Activated naive CD8-positive, alpha-beta T cell treated with anti-CD3 and anti-CD28 coated beads for 36 hours (primary cell): ENCODE measurements around the gene VOPP1. TPM values are rescaled to one million over a fixed set of nuclear protein-coding genes. Genes with fewer than 3 reads are reported as not detected.
"Not testable (repeated sequence)": the region's sequence is repeated elsewhere in the genome, so short reads cannot be mapped to it uniquely, and the experiment has no call there.

Experiments used
- DNase-seq: peaks from one replicate; pipeline ENCODE4 v3.0.0; 2021
- H3K27ac Mint-ChIP-seq: one replicate; pipeline ENCODE4 v1.8.0; 2022; ENCODE audit warnings: mild to moderate bottlenecking, moderate library complexity, mixed read lengths
- H3K27me3 Mint-ChIP-seq: one replicate; pipeline ENCODE4 v1.8.0; 2022; ENCODE audit warnings: mild to moderate bottlenecking, mixed read lengths
- H3K36me3 Mint-ChIP-seq: one replicate; pipeline ENCODE4 v1.8.0; 2021; ENCODE audit warnings: mild to moderate bottlenecking, mixed read lengths
- H3K4me1 Mint-ChIP-seq: one replicate; pipeline ENCODE4 v1.8.0; 2021; ENCODE audit warnings: mixed read lengths
- H3K4me3 Mint-ChIP-seq: one replicate; pipeline ENCODE4 v1.8.0; 2022; ENCODE audit warnings: mild to moderate bottlenecking, moderate library complexity, mixed read lengths
- H3K9me3 Mint-ChIP-seq: one replicate; pipeline ENCODE4 v1.8.0; 2022; ENCODE audit warnings: mixed read lengths
- total RNA-seq, 2 experiments: library from RNA; stranded (reverse); gene quantifications; one replicate each; pipeline ENCODE4 v1.2.3, GENCODE V29; 2021

Gene VOPP1
- total RNA-seq, 2 experiments from 2014 or later = 49.0 to 50.5 TPM

DNA sequence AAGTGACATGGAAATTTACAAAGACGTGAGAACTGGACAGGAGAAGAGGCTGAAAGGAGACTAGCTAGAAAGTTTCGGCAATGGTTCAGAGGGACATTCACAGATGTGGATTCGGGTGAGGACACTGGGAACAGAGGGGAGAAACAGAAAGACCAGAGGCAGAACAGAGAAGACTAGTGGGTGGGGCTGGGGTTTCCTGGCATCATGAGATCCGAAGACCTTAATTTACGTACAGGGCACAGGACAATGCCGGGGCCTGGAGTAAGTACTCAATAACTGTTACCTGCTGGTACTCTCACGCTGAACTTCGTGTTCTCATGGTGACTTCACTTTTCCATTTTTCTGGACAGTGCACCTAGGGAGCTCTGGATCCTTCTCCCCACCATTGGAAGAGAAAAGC, 53.5 kb downstream of the VOPP1 start:
- H3K36me3 Mint-ChIP-seq = peaks cover 21% of the 10 kb centered on the region
- no peak for DNase-seq
- no peak overlapping the region for H3K4me3 Mint-ChIP-seq
- no peaks in the 10 kb centered on the region for H3K27me3 Mint-ChIP-seq
- H3K4me1 Mint-ChIP-seq = peaks cover 16% of the 10 kb centered on the region
- H3K27ac Mint-ChIP-seq = no peak overlapping the region
- H3K9me3 Mint-ChIP-seq = no peaks in the 10 kb centered on the region

GRCh38 chr7:55517936-55518689, 54.2 kb downstream of the VOPP1 start:
- peaks cover 21% of the 10 kb centered on the region for H3K36me3 Mint-ChIP-seq
- no peak overlapping the region for H3K27ac Mint-ChIP-seq
- H3K4me1 Mint-ChIP-seq = peaks cover 12% of the 10 kb centered on the region
- no peak overlapping the region for H3K4me3 Mint-ChIP-seq
- no peaks in the 10 kb centered on the region for H3K27me3 Mint-ChIP-seq
- H3K9me3 Mint-ChIP-seq = no peaks in the 10 kb centered on the region
- DNase-seq = no peak

- Mint-ChIP-seq H3K27me3 (no peaks in the 10 kb centered on the region), H3K4me1 (peaks cover 12% of the 10 kb centered on the region), H3K36me3 (peaks cover 21% of the 10 kb centered on the region), H3K27ac (no peak overlapping the region), H3K4me3 (no peak overlapping the region), H3K9me3 (no peaks in the 10 kb centered on the region)
- DNase-seq = peak; percentile 23
Measured at GRCh38 chr7:55517191-55517633, 55.1 kb downstream of the VOPP1 start.

DNA sequence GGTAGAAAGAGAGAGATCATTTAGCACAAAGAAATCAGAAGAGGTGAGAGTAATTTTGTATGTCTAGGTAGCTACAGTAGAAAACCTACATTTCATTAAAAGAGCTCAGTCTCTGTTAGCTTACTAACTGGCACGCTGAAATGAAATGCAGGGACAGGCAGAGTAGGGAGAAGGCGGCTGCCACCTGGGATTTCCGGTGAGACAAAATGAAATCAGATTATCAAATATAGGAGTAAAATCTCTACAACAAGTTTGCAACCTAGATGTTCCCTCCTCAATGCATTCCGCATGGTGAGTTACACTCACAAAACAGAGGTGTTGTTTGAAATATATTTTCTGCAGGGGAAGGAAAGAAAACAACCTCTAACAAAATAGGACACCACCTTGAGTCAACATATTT, 55.9 kb downstream of the VOPP1 start:
- DNase-seq = no peak
- H3K9me3 Mint-ChIP-seq = no peaks in the 10 kb centered on the region

GRCh38 chr7:55515569-55516279, 56.6 kb downstream of the VOPP1 start:
- Mint-ChIP-seq H3K27ac (no peak overlapping the region), H3K27me3 (no peaks in the 10 kb centered on the region), H3K36me3 (peaks cover 21% of the 10 kb centered on the region), H3K4me1 (peaks cover 12% of the 10 kb centered on the region), H3K9me3 (no peaks in the 10 kb centered on the region), H3K4me3 (no peak overlapping the region)
- DNase-seq = no peak

More for the DNA sequence above, 55.9 kb downstream of the VOPP1 start:
- Mint-ChIP-seq H3K27me3 (no peaks in the 10 kb centered on the region), H3K4me3 (no peak overlapping the region), H3K27ac (no peak overlapping the region), H3K36me3 (peaks cover 21% of the 10 kb centered on the region), H3K4me1 (peaks cover 12% of the 10 kb centered on the region)

GRCh38 chr7:55514546-55515265, 57.6 kb downstream of the VOPP1 start:
- no peaks in the 10 kb centered on the region for H3K9me3 Mint-ChIP-seq
- no peaks in the 10 kb centered on the region for H3K27me3 Mint-ChIP-seq
- H3K4me3 Mint-ChIP-seq = no peak overlapping the region
- no peak for DNase-seq
- no peak overlapping the region for H3K27ac Mint-ChIP-seq
- H3K36me3 Mint-ChIP-seq = peaks cover 20% of the 10 kb centered on the region
- peaks cover 13% of the 10 kb centered on the region for H3K4me1 Mint-ChIP-seq

- Mint-ChIP-seq H3K4me1 (peaks cover 20% of the 10 kb centered on the region), H3K27ac (no peak overlapping the region), H3K36me3 (peaks cover 19% of the 10 kb centered on the region), H3K27me3 (no peaks in the 10 kb centered on the region), H3K9me3 (no peaks in the 10 kb centered on the region), H3K4me3 (no peak overlapping the region)
- DNase-seq = no peak
Measured at GRCh38 chr7:55513868-55514267, 58.4 kb downstream of the VOPP1 start.

DNA sequence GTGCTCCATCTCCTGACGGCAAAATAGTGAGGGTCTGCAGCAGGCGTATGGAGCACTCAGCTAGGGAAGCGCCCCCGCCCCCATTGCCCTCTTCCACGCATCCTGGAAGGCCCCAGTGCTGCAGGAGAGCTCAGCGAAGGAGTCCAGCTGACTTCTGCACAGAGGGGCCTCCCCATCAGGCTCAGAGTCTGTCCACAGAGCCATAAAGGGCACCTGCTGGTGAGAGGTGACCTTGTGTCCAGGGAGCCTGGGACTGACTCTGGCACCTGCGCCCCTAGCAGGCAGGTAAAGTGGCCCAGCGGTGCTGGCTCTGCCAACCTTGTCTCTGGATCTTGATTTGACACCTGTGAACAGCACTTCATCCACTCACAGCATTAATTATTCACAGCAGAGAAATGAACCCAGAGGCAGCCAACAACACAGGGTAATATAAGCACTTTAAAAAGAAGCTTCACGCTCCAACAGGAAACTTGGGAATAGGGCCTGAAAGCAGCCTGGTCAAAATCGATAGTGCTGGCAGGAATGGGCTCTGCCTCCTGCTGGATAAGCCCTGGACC, 59.6 kb downstream of the VOPP1 start:
- peaks cover 31% of the 10 kb centered on the region for H3K4me1 Mint-ChIP-seq
- no peaks in the 10 kb centered on the region for H3K27me3 Mint-ChIP-seq
- H3K36me3 Mint-ChIP-seq = peaks cover 9% of the 10 kb centered on the region
- H3K27ac Mint-ChIP-seq = no peak overlapping the region
- no peak overlapping the region for H3K4me3 Mint-ChIP-seq
- DNase-seq = no peak
- H3K9me3 Mint-ChIP-seq = no peaks in the 10 kb centered on the region

DNA sequence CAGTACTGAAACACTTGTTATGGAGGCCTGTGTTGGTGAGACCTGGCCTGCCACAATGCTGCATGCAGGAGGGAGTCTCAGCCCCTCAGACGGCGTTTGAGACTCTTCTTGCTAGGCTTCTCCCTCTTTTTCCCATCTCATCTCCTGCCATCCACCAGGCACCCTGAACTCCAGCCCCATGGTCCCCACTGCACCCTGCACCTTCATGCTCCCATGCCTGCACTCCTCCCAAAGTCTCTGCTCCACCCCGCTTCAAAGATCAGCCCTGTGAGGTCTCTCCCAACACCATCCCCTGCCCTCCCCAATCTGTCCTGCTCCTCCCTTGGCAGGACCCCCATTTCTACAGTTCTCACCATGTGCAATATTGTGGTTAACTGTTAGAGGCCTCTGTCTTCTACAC, 61.7 kb downstream of the VOPP1 start:
- Mint-ChIP-seq H3K4me1 (peaks cover 28% of the 10 kb centered on the region), H3K27me3 (no peaks in the 10 kb centered on the region), H3K27ac (no peak overlapping the region), H3K36me3 (peaks cover 9% of the 10 kb centered on the region), H3K4me3 (no peak overlapping the region), H3K9me3 (no peaks in the 10 kb centered on the region)
- no peak for DNase-seq

DNA sequence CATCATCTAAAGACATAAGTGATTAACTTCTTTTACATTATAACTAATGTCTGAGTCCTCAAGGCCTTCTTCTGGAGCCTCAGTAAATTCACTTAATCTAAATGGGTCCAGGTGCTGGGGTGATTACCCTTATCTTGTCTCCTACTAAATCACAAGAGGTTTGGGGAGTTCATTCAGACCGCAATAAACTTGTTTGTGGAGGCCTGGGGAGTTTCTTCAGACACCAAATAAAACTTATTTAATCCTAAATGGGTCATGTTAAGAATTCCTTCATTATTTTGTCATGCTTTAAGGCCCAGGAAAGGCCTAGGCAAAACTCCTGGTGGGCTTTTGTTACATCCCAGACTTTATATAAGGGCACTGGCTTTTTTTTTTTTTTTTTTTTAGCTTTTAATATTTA, 62.1 kb downstream of the VOPP1 start:
- H3K4me3 Mint-ChIP-seq, H3K27ac Mint-ChIP-seq, H3K9me3 Mint-ChIP-seq, H3K27me3 Mint-ChIP-seq, DNase-seq: not testable (repeated sequence)
- peaks cover 11% of the 10 kb centered on the region for H3K36me3 Mint-ChIP-seq
- H3K4me1 Mint-ChIP-seq = peaks cover 30% of the 10 kb centered on the region

GRCh38 chr7:55509322-55509721, 63.0 kb downstream of the VOPP1 start:
- no peak for DNase-seq

DNA sequence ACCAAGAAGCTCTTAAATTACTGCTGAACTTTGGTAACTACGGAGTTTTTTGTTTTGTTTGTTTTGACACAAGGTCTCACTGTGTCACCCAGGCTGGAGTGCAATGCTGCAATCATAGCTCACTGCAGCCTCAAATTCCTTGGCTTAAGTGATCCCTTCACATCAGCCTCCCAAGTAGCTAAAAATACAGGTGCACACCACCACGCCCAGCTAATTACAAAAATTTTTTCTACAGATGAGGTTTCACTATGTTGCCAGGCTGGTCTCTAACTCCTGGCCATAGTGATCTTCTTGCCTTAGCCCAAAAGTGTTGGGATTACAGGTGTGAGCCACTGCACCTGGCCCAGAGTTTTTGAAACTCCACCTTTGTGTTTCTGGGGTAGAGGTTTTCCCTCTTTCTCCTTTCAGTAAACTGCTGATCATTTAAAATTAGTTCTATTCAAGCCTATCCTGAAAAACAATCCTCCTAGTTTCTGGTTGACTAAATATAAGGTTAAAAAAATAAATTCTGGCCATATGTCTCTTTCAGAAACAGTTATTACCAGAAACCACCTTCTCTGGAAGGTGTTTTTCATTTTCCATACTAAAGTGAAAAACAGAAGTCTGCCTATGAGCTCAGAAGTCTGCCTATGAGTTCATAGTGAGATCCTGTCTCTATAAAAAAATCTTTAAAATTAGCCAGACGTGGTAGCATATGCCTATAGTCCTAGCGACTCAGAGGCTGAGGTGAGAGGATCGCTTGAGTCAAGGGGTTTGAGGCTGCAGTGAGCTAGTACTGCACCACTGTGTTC, 63.9 kb downstream of the VOPP1 start:
- Mint-ChIP-seq H3K27ac (peak overlapping the region; percentile 29), H3K36me3 (peaks cover 14% of the 10 kb centered on the region), H3K4me3 (no peak overlapping the region), H3K27me3 (no peaks in the 10 kb centered on the region), H3K4me1 (peaks cover 41% of the 10 kb centered on the region), H3K9me3 (no peaks in the 10 kb centered on the region)
- no peak for DNase-seq

More at GRCh38 chr7:55509322-55509721, 63.0 kb downstream of the VOPP1 start:
- Mint-ChIP-seq H3K4me1 (peaks cover 37% of the 10 kb centered on the region), H3K36me3 (peaks cover 14% of the 10 kb centered on the region), H3K27me3 (no peaks in the 10 kb centered on the region), H3K9me3 (no peaks in the 10 kb centered on the region), H3K27ac (peak overlapping the region; percentile 22), H3K4me3 (no peak overlapping the region)

DNA sequence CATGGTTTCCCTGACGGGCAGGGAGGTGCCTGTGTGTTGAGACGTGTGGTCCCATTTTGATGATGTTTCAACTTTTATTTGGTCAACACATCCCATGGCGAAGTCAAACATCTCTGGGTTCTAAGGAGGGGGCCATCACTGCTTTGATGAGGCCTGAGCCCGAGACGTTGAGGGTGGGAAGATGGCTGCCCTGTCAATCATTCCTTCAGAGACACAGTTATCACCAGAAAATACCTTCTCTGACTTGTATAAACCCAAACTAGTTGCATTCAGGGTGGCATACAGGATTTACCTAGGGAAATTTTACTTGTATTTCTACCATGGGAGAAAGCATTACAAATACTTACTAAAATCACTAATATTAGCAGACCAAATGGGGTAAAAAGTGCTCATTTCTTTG, 64.6 kb downstream of the VOPP1 start:
- Mint-ChIP-seq H3K9me3 (no peaks in the 10 kb centered on the region), H3K4me1 (peaks cover 44% of the 10 kb centered on the region), H3K27ac (peak overlapping the region; percentile 11), H3K4me3 (no peak overlapping the region), H3K36me3 (peaks cover 14% of the 10 kb centered on the region), H3K27me3 (no peaks in the 10 kb centered on the region)
- DNase-seq = no peak

DNA sequence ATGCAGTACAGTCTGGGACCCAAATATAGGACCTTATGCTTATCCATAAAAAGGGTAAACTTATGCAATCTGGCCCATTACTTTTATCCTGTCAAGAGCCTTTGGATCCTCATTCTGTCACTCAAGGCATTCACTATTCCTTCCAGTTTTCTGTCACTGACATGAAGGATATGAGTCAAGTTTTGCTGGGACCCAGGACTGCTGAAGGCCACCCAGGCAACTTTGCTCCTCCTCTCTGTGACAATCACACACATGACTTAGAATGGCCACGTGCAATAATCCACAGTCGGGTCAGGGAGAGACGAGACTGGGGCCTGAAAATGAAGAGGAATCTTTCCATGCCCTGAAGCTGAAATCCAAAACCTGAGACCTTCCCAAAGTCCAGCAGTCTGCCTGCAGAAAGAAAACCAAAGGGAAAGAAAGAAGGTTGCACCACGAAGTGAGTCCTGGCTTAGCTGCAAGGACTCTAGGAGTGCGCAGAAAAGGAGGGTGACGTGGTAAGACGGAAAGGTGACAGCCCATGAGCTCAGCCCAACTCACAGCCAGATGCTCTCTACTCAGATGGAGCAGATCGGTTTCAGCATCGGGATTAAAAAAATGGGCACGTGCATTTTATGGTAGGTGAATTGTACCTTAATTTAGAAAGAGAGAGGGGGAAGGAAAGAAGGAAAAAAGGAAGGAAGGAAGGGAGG, 67.2 kb downstream of the VOPP1 start:
- H3K9me3 Mint-ChIP-seq = no peaks in the 10 kb centered on the region
- DNase-seq = no peak
- peaks cover 14% of the 10 kb centered on the region for H3K36me3 Mint-ChIP-seq
- peaks cover 44% of the 10 kb centered on the region for H3K4me1 Mint-ChIP-seq
- no peaks in the 10 kb centered on the region for H3K27me3 Mint-ChIP-seq
- H3K4me3 Mint-ChIP-seq = no peak overlapping the region
- no peak overlapping the region for H3K27ac Mint-ChIP-seq
